Fibroblast of lung (primary cell): ENCODE results near the gene GPR68. TPM values are rescaled to one million over a fixed set of nuclear protein-coding genes. Genes with fewer than 3 reads are reported as not detected.
A peak's percentile ranks its signal among the peaks of the same experiment; 100 is the strongest.

Experiments
- DNase-seq, 2 donors: peaks; one replicate each; pipeline versions ENCODE4 v3.0.0 to v3.0.0-alpha.2; 2010; ENCODE audit warnings: low read depth in 2 of 2
- H2AFZ ChIP-seq: 2 replicates; pipeline ENCODE4 v1.5.1; 2012; ENCODE audit warnings: low read length, control low read depth, inconsistent platforms
- H3K27ac ChIP-seq: 2 replicates; pipeline ENCODE4 v1.5.1; 2011; ENCODE audit warnings: low read length, control low read depth; ENCODE audit not compliant: insufficient read depth
- H3K27me3 ChIP-seq: 2 replicates; pipeline ENCODE4 v1.5.1; 2011; ENCODE audit warnings: mild to moderate bottlenecking, low read length; ENCODE audit not compliant: control insufficient read depth, insufficient read depth
- H3K36me3 ChIP-seq: 2 replicates; pipeline ENCODE4 v1.5.1; 2011; ENCODE audit warnings: low read length; ENCODE audit not compliant: control insufficient read depth, insufficient read depth
- H3K4me1 ChIP-seq: 2 replicates; pipeline ENCODE4 v1.5.1; 2011; ENCODE audit warnings: low read length; ENCODE audit not compliant: control insufficient read depth, insufficient read depth; ENCODE audit errors: extremely low read depth
- H3K4me2 ChIP-seq: 2 replicates; pipeline ENCODE4 v1.5.1; 2011; ENCODE audit warnings: low read length, control low read depth; ENCODE audit not compliant: insufficient read depth; ENCODE audit errors: extremely low read depth
- H3K4me3 ChIP-seq, 4 experiments: fragments of 200-600 bp in 1 of 4; sonication (generic) in 1 of 4; replicated peaks in 1 of 4; 2 replicates each; pipeline ENCODE4 v1.5.1; 2011 to 2016; ENCODE audit warnings: low read length in 4 of 4, low read depth in 3 of 4, mild to moderate bottlenecking in 3 of 4, control low read depth in 2 of 4, inconsistent platforms in 1 of 4, mixed read lengths in 1 of 4; ENCODE audit not compliant: insufficient read depth in 1 of 4; ENCODE audit errors: control extremely low read depth in 1 of 4
- H3K79me2 ChIP-seq: 2 replicates; pipeline ENCODE4 v1.5.1; 2012; ENCODE audit warnings: mild to moderate bottlenecking, low read length, inconsistent platforms; ENCODE audit not compliant: control insufficient read depth, insufficient read depth
- H3K9ac ChIP-seq: 2 replicates; pipeline ENCODE4 v1.5.1; 2011; ENCODE audit warnings: mild to moderate bottlenecking, low read length, control low read depth; ENCODE audit not compliant: insufficient read depth
- H3K9me3 ChIP-seq: 2 replicates; pipeline ENCODE4 v1.5.1; 2012; ENCODE audit warnings: low read depth, low read length; ENCODE audit not compliant: control insufficient read depth, insufficient read depth
- H4K20me1 ChIP-seq: 2 replicates; pipeline ENCODE4 v1.5.1; 2011; ENCODE audit warnings: low read length; ENCODE audit not compliant: control insufficient read depth, insufficient read depth; ENCODE audit errors: extremely low read depth
- EZH2 ChIP-seq: IDR thresholded peaks from 2 replicates; pipeline ENCODE4 v1.5.1; 2012; ENCODE audit warnings: low read length, control low read depth, mild to moderate bottlenecking; ENCODE audit errors: missing control alignments
- polyA plus RNA-seq, 2 donors: library from polyadenylated mRNA; depleted of rRNA in 1 of 2; stranded (reverse) in 1 of 2; unstranded in 1 of 2; fragments of >200 nt; gene quantifications; 2 replicates each; pipeline ENCODE4 v1.2.1, GENCODE V29; 2011 to 2012; ENCODE audit warnings: missing spikeins in 1 of 2
- total RNA-seq: library from RNA; depleted of rRNA; stranded (reverse); fragments of >200 nt; gene quantifications from 2 replicates; pipeline ENCODE4 v1.2.1, GENCODE V29; 2014
- TF ChIP-seq, protein P1 (sequence below), 2 donors: IDR thresholded peaks in 1 of 2; conservative IDR thresholded peaks in 1 of 2; 1 replicate in 1 of 2; 2 replicates in 1 of 2; pipeline ENCODE4 v1.5.1; 2011 to 2012; ENCODE audit warnings: low read length in 2 of 2, control low read depth in 1 of 2, inconsistent platforms in 1 of 2, low read depth in 1 of 2, mild to moderate bottlenecking in 1 of 2

GPR68 gene
- total and polyA plus RNA-seq, 2 donors (not counting 1 experiment from before 2014, with no cell fraction given) = 0.37 to 0.66 TPM

GRCh38 chr14:91243074-91243471 is 1.4 kb downstream of the GPR68 start:
- no peak overlapping the region for H3K4me3 ChIP-seq
- H2AFZ ChIP-seq = no peak overlapping the region
- no peak overlapping the region for H3K9ac ChIP-seq

GRCh38 chr14:91242635-91243034 is 1.9 kb downstream of the GPR68 start:
- H4K20me1 ChIP-seq = no peaks in the 10 kb centered on the region
- no peaks in the 10 kb centered on the region for H3K9me3 ChIP-seq
- H2AFZ ChIP-seq = no peak overlapping the region
- peaks cover 7% of the 10 kb centered on the region for H3K4me1 ChIP-seq
- no peaks in the 10 kb centered on the region for H3K79me2 ChIP-seq
- H3K9ac ChIP-seq = no peak overlapping the region
- H3K27ac ChIP-seq = no peak overlapping the region
- no peaks in the 10 kb centered on the region for H3K27me3 ChIP-seq
- H3K4me2 ChIP-seq = no peak overlapping the region
- no peak overlapping the region for H3K4me3 ChIP-seq
- H3K36me3 ChIP-seq = no peaks in the 10 kb centered on the region
- TF ChIP-seq, protein P1, sequence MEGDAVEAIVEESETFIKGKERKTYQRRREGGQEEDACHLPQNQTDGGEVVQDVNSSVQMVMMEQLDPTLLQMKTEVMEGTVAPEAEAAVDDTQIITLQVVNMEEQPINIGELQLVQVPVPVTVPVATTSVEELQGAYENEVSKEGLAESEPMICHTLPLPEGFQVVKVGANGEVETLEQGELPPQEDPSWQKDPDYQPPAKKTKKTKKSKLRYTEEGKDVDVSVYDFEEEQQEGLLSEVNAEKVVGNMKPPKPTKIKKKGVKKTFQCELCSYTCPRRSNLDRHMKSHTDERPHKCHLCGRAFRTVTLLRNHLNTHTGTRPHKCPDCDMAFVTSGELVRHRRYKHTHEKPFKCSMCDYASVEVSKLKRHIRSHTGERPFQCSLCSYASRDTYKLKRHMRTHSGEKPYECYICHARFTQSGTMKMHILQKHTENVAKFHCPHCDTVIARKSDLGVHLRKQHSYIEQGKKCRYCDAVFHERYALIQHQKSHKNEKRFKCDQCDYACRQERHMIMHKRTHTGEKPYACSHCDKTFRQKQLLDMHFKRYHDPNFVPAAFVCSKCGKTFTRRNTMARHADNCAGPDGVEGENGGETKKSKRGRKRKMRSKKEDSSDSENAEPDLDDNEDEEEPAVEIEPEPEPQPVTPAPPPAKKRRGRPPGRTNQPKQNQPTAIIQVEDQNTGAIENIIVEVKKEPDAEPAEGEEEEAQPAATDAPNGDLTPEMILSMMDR (conservative IDR thresholded peaks at IDR 0.05 in 1 of 2, IDR thresholded peaks at IDR 0.05 in 1 of 2; ENCODE audit: low read depth in 1 of 2, low read length in 2 of 2) = no peak
- no peak for TF ChIP-seq EZH2
- DNase-seq = no peak

More at GRCh38 chr14:91243074-91243471, 1.4 kb downstream of the GPR68 start:
- H3K36me3 ChIP-seq = no peaks in the 10 kb centered on the region
- DNase-seq = no peak
- peaks cover 7% of the 10 kb centered on the region for H3K4me1 ChIP-seq
- no peaks in the 10 kb centered on the region for H3K27me3 ChIP-seq
- H3K4me2 ChIP-seq = peak overlapping the region; percentile 73
- H3K9me3 ChIP-seq = no peaks in the 10 kb centered on the region
- H3K27ac ChIP-seq = peak overlapping the region; percentile 48
- TF ChIP-seq EZH2 = no peak
- TF ChIP-seq, protein P1 (conservative IDR thresholded peaks at IDR 0.05 in 1 of 2, IDR thresholded peaks at IDR 0.05 in 1 of 2; ENCODE audit: low read depth in 1 of 2, low read length in 2 of 2) = no peak
- no peaks in the 10 kb centered on the region for H4K20me1 ChIP-seq
- H3K79me2 ChIP-seq = no peaks in the 10 kb centered on the region

DNA sequence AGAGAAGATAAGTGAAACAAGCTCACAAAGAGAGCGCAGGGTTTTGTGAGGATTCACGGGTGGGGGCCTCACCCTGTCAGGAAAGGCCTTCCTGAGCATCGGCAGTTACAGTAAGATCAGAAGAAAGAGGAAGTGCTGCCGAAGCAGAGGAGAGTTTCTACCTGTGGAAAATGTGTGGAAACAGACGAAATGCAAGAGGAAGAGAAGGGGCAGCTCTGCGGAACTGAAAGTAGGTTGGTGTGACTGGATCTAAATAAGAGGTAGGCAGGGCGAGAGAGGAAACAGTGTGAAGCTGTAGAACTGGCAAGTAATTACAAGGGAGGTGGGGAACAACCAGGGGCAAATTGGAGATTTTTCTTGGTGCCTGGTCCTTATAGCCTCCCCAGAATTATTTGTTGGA is 2.6 kb downstream of the GPR68 start:
- no peaks in the 10 kb centered on the region for H3K9me3 ChIP-seq
- H3K36me3 ChIP-seq = no peaks in the 10 kb centered on the region
- H3K4me3 ChIP-seq = no peak overlapping the region
- no peak for TF ChIP-seq EZH2
- TF ChIP-seq, protein P1 (conservative IDR thresholded peaks at IDR 0.05 in 1 of 2, IDR thresholded peaks at IDR 0.05 in 1 of 2; ENCODE audit: low read depth in 1 of 2, low read length in 2 of 2) = no peak
- DNase-seq = no peak
- no peak overlapping the region for H2AFZ ChIP-seq
- H3K9ac ChIP-seq = no peak overlapping the region
- H3K27me3 ChIP-seq = no peaks in the 10 kb centered on the region
- H3K4me2 ChIP-seq = no peak overlapping the region
- no peaks in the 10 kb centered on the region for H4K20me1 ChIP-seq
- no peaks in the 10 kb centered on the region for H3K79me2 ChIP-seq
- no peak overlapping the region for H3K27ac ChIP-seq
- H3K4me1 ChIP-seq = peaks cover 7% of the 10 kb centered on the region
